A549 (cell line): ENCODE data around the gene VIPR2. TPM values are rescaled to one million over a fixed set of nuclear protein-coding genes. Genes with fewer than 3 reads are reported as not detected.

Source experiments
- ATAC-seq, 2 experiments: fragments of 200-7000 bp in 1 of 2; fragments of >200 bp in 1 of 2; cut with Nextera tagmentation in 1 of 2; cut with Tn5 transposase in 1 of 2; 3 replicates each; pipeline versions ENCODE4 v1.8.0 to v1.9.1; 2018 to 2020; ENCODE audit warnings: mild to moderate bottlenecking in 1 of 2, moderate library complexity in 1 of 2
- CTCF ChIA-PET: fragments of 300-600 bp; sonication (Branson Sonifier 250); formaldehyde crosslinking; extraction: SDS; loops from one replicate; lab custom pipeline; 2021; ENCODE audit warnings: antibody characterized with exemption, inconsistent platforms; lab: Yijun Ruan, JAX
- POLR2A ChIA-PET: fragments of 350-600 bp; formaldehyde crosslinking; extraction: SDS; loops from one replicate; lab custom pipeline; 2021; ENCODE audit warnings: antibody characterized with exemption, inconsistent platforms; lab: Yijun Ruan, JAX
- DNase-seq, 2 experiments: peaks; one replicate each; pipeline versions ENCODE4 v3.0.0 to v3.0.0-alpha.2; 2011 to 2016; ENCODE audit warnings: low read depth in 1 of 2, low spot score in 1 of 2
- FAIRE-seq: peaks from 2 replicates; lab custom pipeline; 2011; peaks lifted over from hg19 to GRCh38; lab: Jason Lieb, UNC
- H3K27ac ChIP-seq, 2 experiments: fragments of >200 bp; sonication (Bioruptor Twin); formaldehyde crosslinking; 3 replicates each; pipeline ENCODE4 v1.5.1; 2016 to 2017
- H3K4me1 ChIP-seq: fragments of >200 bp; sonication (Bioruptor Twin); formaldehyde crosslinking; 3 replicates; pipeline ENCODE4 v1.6.1; 2016
- H3K4me2 ChIP-seq: fragments of >200 bp; sonication (Bioruptor Twin); formaldehyde crosslinking; 3 replicates; pipeline ENCODE4 v1.6.1; 2016
- H3K4me3 ChIP-seq: fragments of >200 bp; sonication (Bioruptor Twin); formaldehyde crosslinking; 3 replicates; pipeline ENCODE4 v1.5.1; 2016
- H3K9me3 ChIP-seq: fragments of >200 bp; sonication (Bioruptor Twin); formaldehyde crosslinking; 3 replicates; pipeline ENCODE4 v1.6.1; 2016
- BHLHE40 ChIP-seq: IDR thresholded peaks from 2 replicates; pipeline ENCODE4 v1.6.1; 2012; ENCODE audit warnings: low read depth, low read length, inconsistent platforms
- CBX2 ChIP-seq: fragments of 200-600 bp; sonication (generic); IDR thresholded peaks from 2 replicates; pipeline ENCODE4 v1.6.1; 2016; ENCODE audit warnings: low read depth, mild to moderate bottlenecking, borderline replicate concordance
- EHF ChIP-seq: fragments of 250-450 bp; sonication (Bioruptor Pico); IDR thresholded peaks from 2 replicates; pipeline ENCODE4 v1.5.0; 2020; ENCODE audit warnings: mild to moderate bottlenecking
- ELK1 ChIP-seq: fragments of 150-350 bp; IDR thresholded peaks from 2 replicates; pipeline ENCODE4 v1.6.1; 2014; ENCODE audit warnings: low read depth, mild to moderate bottlenecking, low read length
- EP300 ChIP-seq, 2 experiments: fragments of >200 bp; sonication (Bioruptor Twin); formaldehyde crosslinking; IDR thresholded peaks; 2 replicates in 1 of 2; 3 replicates in 1 of 2; pipeline ENCODE4 v1.6.1; 2016 to 2017
- HDAC2 ChIP-seq: fragments of 200-600 bp; sonication (generic); IDR thresholded peaks from 2 replicates; pipeline ENCODE4 v1.6.1; 2016
- HOXB13 ChIP-seq: fragments of 250-450 bp; sonication (Bioruptor Pico); IDR thresholded peaks from 2 replicates; pipeline ENCODE4 v1.5.0; 2020; ENCODE audit warnings: low read depth, mild to moderate bottlenecking, moderate library complexity
- KDM1A ChIP-seq: fragments of 200-600 bp; sonication (generic); IDR thresholded peaks from 2 replicates; pipeline ENCODE4 v1.6.1; 2016; ENCODE audit warnings: low read depth, mild to moderate bottlenecking
- MAFK ChIP-seq: fragments of 450-650 bp; IDR thresholded peaks from 2 replicates; pipeline ENCODE4 v1.6.1; 2014; ENCODE audit not compliant: partially characterized antibody
- NPAS2 ChIP-seq: fragments of 250-450 bp; sonication (Bioruptor Pico); IDR thresholded peaks from 2 replicates; pipeline ENCODE4 v1.8.0; 2022; ENCODE audit warnings: mild to moderate bottlenecking, moderate library complexity, borderline replicate concordance
- POLR2A ChIP-seq: IDR thresholded peaks from 2 replicates; pipeline ENCODE4 v1.6.1; 2012; ENCODE audit warnings: mild to moderate bottlenecking, low read length
- POLR2AphosphoS2 ChIP-seq: conservative IDR thresholded peaks from 2 replicates; pipeline ENCODE4 v1.6.1; 2012; ENCODE audit warnings: low read length, improper control_type of control experiment, inconsistent platforms
- RAD21 ChIP-seq, 2 experiments: fragments of >200 bp in 1 of 2; sonication (Bioruptor Twin) in 1 of 2; formaldehyde crosslinking in 1 of 2; IDR thresholded peaks in 1 of 2; conservative IDR thresholded peaks in 1 of 2; 2 replicates in 1 of 2; 3 replicates in 1 of 2; pipeline ENCODE4 v1.6.1; 2012 to 2018; ENCODE audit warnings: inconsistent platforms in 1 of 2
- RARB ChIP-seq: fragments of 250-450 bp; sonication (Bioruptor Pico); IDR thresholded peaks from 2 replicates; pipeline ENCODE4 v1.8.0; 2021; ENCODE audit warnings: mild to moderate bottlenecking, moderate library complexity
- SMC3 ChIP-seq: fragments of >200 bp; sonication (Bioruptor Twin); formaldehyde crosslinking; IDR thresholded peaks from 3 replicates; pipeline ENCODE4 v1.6.1; 2018; ENCODE audit warnings: inconsistent platforms
- TFCP2L1 ChIP-seq: fragments of 250-450 bp; sonication (Bioruptor Pico); IDR thresholded peaks from 2 replicates; pipeline ENCODE4 v1.5.0; 2021; ENCODE audit warnings: mild to moderate bottlenecking
- TP53 ChIP-seq: fragments of 250-450 bp; sonication (Bioruptor Pico); IDR thresholded peaks from 2 replicates; pipeline ENCODE4 v1.5.0; 2021; ENCODE audit warnings: mild to moderate bottlenecking, moderate library complexity
- ZC3H11A ChIP-seq: fragments of 450-650 bp; IDR thresholded peaks from 2 replicates; pipeline ENCODE4 v1.6.1; 2014; ENCODE audit warnings: antibody characterized with exemption, mild to moderate bottlenecking
- ZFP36 ChIP-seq: fragments of 450-650 bp; IDR thresholded peaks from 2 replicates; pipeline ENCODE4 v1.6.1; 2014; ENCODE audit warnings: borderline replicate concordance; ENCODE audit not compliant: partially characterized antibody
- ZSCAN20 ChIP-seq: fragments of 250-450 bp; sonication (Bioruptor Pico); IDR thresholded peaks from 2 replicates; pipeline ENCODE4 v1.8.0; 2022; ENCODE audit warnings: mild to moderate bottlenecking, moderate library complexity
- WGBS: methylation state at CpG from one replicate; pipeline ENCODE4 v1.1.6; 2017; ENCODE audit errors: missing lambda C conversion rate; 5-methylcytosine and 5-hydroxymethylcytosine counted together
- polyA plus RNA-seq, 4 experiments: library from polyadenylated mRNA; depleted of rRNA in 3 of 4; stranded (reverse); fragments of >200 nt; fragmentation: RNase III in 1 of 4; extraction: RNeasy Plus Mini Kit Qiagen cat#74134 plus additional on column Dnase treatment in 1 of 4; gene quantifications; 2 replicates in 3 of 4; 3 replicates in 1 of 4; pipeline ENCODE4 v1.2.3, GENCODE V29; 2011 to 2017
- TF ChIP-seq, protein P1 (sequence below): fragments of >200 bp; sonication (Bioruptor Twin); formaldehyde crosslinking; IDR thresholded peaks from 2 replicates; pipeline ENCODE4 v1.6.1; 2016
- TF ChIP-seq, protein P2 (sequence below): fragments of 200-600 bp; sonication (generic); IDR thresholded peaks from 2 replicates; pipeline ENCODE4 v1.6.1; 2016; ENCODE audit warnings: antibody characterized with exemption, mild to moderate bottlenecking, moderate library complexity

VIPR2 gene
- polyA plus RNA-seq, 2 of the 4 experiments (the other 2 are of a cell fraction) = not detected

GRCh38 chr7:159027789-159028507 is 116.7 kb downstream of the VIPR2 start (continued):
- TF ChIP-seq MAFK (no peak), NPAS2 (CRISPR knock-in tag) (no peak)

- no peak for TF ChIP-seq CBX2
- no peak for TF ChIP-seq EHF
- no peak for TF ChIP-seq HDAC2
- TF ChIP-seq ZC3H11A = no peak
- TF ChIP-seq KDM1A = no peak
- TF ChIP-seq RARB (CRISPR knock-in tag) = no peak
- TF ChIP-seq RAD21 (conservative IDR thresholded peaks at IDR 0.05 in 1 of 2, IDR thresholded peaks at IDR 0.05 in 1 of 2) = peak in 1 of 2 experiments; percentile 35; a peak in 2 of 5 replicates
- TF ChIP-seq TP53 (CRISPR knock-in tag) = no peak
- TF ChIP-seq ZSCAN20 = no peak
- peak; percentile 30; the same call in 1 of the 3 replicates for TF ChIP-seq SMC3
- TF ChIP-seq ZFP36 = no peak
- TF ChIP-seq POLR2AphosphoS2 = no peak
- TF ChIP-seq, all 56 proteins: peak for 2
- WGBS = 73% methylated on average over 21 of the region's 22 CpGs
- ATAC-seq (0 out of 6 replicates have a peak, but pooled peaks of 1 of the 2 experiments have one; percentile 5), DNase-seq (peak in 1 of 2 experiments; percentile 24), FAIRE-seq (no peak)
- peak overlapping the region; percentile 29 to 37; a peak in 3 of 6 replicates for H3K27ac ChIP-seq
- H3K4me2 ChIP-seq = peak overlapping the region; percentile 21; the same call in 1 of the 3 replicates
- ChIA-PET CTCF (interaction anchor here (0.9 kb wide), 1 partner anchor 25 kb away, joined by 3 read pairs; no protein-coding TSS in a partner anchor), POLR2A (no interaction called here)
- H3K4me1 ChIP-seq = peaks cover 29% of the 10 kb centered on the region
- no peak overlapping the region for H3K4me3 ChIP-seq
- no peaks in the 10 kb centered on the region for H3K9me3 ChIP-seq
Measured at GRCh38 chr7:159027056-159027788, 117.4 kb downstream of the VIPR2 start.

DNA sequence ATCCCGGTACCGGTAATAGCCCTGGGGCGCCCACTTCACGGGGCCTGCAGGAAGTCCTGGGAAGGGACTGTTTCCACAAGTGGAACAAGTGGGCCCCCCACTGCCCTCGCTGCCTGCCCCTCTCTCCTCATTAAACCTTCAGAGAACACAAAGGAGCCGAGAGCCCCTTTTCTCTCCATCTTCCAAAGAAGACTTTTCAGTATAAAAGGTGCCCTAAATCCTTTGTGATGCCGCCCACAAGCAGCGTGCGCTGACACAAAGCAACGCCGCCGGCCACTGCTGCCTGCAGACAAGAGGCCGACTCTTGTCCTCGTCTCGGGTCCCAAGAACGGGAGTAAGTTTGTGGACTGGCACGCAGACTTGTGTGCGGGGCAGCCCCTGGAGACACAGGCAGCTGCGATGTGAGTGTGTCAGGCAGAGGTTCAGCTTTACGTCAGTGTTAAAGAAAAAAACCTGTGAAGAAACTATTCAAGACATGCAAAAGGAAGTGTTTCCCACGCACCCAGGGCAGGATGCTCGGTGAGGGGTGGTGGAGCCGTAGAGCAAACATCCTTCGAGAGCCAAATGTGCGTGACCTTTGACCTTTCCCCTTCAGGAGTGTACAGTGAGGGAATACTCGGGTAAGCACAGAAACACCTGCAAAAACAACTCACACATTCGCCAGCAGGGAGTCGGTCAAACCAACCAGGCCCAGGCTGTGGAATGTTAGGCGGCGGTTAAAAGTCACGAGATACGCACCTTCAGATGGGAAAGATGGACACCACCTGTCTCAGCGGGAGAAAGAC is 118.2 kb downstream of the VIPR2 start:
- no peak overlapping the region for H3K4me3 ChIP-seq

GRCh38 chr7:159025161-159025779 is 119.4 kb downstream of the VIPR2 start:
- no peak for ATAC-seq
- ChIA-PET CTCF (interaction anchor here (1.8 kb wide), 1 partner anchor 49 kb away, joined by 4 read pairs; no protein-coding TSS in a partner anchor), POLR2A (no interaction called here)
- Histone ChIP-seq H3K4me1 (peaks cover 41% of the 10 kb centered on the region), H3K4me3 (no peak overlapping the region), H3K27ac (peak overlapping the region in 1 of 2 experiments; percentile 22; a peak in 1 of 6 replicates), H3K4me2 (no peak overlapping the region), H3K9me3 (no peaks in the 10 kb centered on the region)
- 78% methylated on average over 20 of the region's 20 CpGs for WGBS
- no peak for DNase-seq
- no peak for FAIRE-seq
- TF ChIP-seq POLR2A = no peak
- no peak for TF ChIP-seq ZSCAN20
- TF ChIP-seq, protein P1, sequence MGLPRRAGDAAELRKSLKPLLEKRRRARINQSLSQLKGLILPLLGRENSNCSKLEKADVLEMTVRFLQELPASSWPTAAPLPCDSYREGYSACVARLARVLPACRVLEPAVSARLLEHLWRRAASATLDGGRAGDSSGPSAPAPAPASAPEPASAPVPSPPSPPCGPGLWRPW = no peak
- no peak for TF ChIP-seq ELK1
- TF ChIP-seq TFCP2L1 = no peak
- no peak for TF ChIP-seq HOXB13 (CRISPR knock-in tag)
- no peak for TF ChIP-seq BHLHE40
- TF ChIP-seq, protein P2, sequence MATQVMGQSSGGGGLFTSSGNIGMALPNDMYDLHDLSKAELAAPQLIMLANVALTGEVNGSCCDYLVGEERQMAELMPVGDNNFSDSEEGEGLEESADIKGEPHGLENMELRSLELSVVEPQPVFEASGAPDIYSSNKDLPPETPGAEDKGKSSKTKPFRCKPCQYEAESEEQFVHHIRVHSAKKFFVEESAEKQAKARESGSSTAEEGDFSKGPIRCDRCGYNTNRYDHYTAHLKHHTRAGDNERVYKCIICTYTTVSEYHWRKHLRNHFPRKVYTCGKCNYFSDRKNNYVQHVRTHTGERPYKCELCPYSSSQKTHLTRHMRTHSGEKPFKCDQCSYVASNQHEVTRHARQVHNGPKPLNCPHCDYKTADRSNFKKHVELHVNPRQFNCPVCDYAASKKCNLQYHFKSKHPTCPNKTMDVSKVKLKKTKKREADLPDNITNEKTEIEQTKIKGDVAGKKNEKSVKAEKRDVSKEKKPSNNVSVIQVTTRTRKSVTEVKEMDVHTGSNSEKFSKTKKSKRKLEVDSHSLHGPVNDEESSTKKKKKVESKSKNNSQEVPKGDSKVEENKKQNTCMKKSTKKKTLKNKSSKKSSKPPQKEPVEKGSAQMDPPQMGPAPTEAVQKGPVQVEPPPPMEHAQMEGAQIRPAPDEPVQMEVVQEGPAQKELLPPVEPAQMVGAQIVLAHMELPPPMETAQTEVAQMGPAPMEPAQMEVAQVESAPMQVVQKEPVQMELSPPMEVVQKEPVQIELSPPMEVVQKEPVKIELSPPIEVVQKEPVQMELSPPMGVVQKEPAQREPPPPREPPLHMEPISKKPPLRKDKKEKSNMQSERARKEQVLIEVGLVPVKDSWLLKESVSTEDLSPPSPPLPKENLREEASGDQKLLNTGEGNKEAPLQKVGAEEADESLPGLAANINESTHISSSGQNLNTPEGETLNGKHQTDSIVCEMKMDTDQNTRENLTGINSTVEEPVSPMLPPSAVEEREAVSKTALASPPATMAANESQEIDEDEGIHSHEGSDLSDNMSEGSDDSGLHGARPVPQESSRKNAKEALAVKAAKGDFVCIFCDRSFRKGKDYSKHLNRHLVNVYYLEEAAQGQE = no peak

More for the DNA sequence above, 118.2 kb downstream of the VIPR2 start:
- 82% methylated on average over 33 of the region's 33 CpGs for WGBS
- FAIRE-seq (no peak), DNase-seq (no peak), ATAC-seq (no peak)
- TF ChIP-seq EP300 (IDR thresholded peaks at IDR 0.05) (no peak), KDM1A (no peak)
- Histone ChIP-seq H3K9me3 (no peaks in the 10 kb centered on the region), H3K4me2 (no peak overlapping the region), H3K4me1 (peaks cover 36% of the 10 kb centered on the region), H3K27ac (peak overlapping the region; percentile 29 to 37; a peak in 2 of 6 replicates)
- ChIA-PET POLR2A (no interaction called here), CTCF (no interaction called here)
